Stimulated activated CD8-positive, alpha-beta memory T cell treated with anti-CD3 and anti-CD28 coated beads, Interleukin-15, amount 100 ng/mL, for 1 hour (primary cell): ENCODE results near the gene ITGB3.
A peak's percentile ranks its signal among the peaks of the same experiment; 100 is the strongest.

Source experiments
- DNase-seq: peaks from one replicate; pipeline ENCODE4 v3.0.0-alpha.2; 2020; ENCODE audit warnings: low read depth

ITGB3 gene

DNA sequence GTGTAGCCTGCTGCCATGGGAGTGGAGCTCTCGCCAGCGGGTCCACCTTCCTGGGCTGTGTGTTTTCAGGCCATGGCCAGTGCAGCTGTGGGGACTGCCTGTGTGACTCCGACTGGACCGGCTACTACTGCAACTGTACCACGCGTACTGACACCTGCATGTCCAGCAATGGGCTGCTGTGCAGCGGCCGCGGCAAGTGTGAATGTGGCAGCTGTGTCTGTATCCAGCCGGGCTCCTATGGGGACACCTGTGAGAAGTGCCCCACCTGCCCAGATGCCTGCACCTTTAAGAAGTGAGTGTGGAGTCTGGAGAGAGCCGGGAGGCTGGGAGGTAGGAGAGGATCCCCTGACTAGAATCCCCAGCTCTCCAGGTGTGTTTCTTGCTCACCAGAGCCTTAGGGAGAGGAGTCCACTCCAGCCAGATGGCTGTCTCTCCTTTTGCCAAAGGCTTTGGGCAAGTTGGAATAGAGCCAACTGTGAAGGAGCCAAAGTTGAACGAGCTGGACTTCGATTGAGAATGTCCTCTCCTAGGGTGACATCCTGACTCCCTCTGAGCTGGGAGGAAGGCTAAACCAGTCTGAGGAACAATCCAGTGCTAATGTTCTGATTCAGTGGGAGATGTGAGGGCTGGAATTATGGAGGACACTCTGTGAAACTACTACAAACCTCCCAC lies 45.7 kb downstream of the ITGB3 start:
- DNase-seq: no peak

DNA sequence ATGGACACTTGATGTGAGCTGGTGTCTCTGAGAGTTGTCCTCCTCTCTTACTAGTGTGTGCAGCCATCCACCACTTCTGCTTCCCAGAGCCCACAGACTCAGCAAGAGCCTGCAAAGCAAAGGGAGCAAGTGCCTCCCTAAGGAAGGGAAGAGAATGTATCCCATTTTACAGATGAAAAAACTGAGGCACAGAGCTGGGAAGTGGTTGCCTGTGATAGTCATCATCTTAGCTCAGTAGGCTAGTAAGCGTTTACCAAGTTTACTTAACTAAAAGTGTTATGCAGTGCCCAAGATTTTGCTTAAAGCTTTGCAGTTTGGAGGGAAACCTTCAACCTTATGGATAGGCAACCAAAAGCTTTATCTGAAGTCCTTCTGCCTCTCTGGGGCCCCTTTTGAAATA lies 47.1 kb downstream of the ITGB3 start:
- DNase-seq: no peak

DNA sequence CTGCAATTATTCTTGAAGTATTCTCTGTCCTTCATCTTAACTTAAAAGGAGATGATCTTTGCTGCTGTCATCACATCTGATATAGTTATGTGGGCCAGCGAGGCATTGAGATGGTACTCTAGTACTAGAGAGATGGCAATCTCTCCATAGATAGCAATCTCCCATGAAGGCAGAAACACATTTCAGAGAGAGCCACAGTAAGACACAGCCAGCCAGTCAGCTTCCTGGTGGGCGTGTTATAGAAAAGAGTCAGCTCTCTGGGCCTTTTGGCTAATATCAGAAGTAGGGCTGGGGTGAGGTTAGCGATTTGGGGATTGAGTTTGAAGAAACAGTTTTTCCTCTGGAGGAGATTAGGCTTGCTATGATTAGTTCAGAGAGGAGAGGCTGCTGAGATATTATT lies 47.5 kb downstream of the ITGB3 start:
- no peak for DNase-seq

DNA sequence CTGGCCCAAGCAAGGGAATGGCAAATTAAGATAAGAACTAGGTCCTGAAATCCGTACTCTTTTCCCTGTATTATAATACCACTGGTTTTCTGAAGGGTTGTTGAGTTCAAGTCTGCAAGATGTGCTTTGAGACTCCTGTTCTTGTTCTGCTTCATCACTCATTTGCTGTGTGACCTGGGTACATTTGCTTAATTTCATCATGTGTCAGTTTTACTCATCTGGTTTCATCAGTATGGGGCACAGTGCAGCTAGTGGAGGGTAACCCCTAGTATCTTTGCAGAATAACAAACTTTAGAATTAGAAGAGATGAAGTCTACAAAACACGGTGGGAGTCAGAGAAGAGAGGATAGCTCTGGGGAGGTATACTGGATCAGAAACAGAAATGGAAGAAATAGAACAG lies 48.2 kb downstream of the ITGB3 start:
- no peak for DNase-seq

- DNase-seq: no peak
Measured at GRCh38 chr17:47304186-47304585, 50.6 kb downstream of the ITGB3 start.

DNA sequence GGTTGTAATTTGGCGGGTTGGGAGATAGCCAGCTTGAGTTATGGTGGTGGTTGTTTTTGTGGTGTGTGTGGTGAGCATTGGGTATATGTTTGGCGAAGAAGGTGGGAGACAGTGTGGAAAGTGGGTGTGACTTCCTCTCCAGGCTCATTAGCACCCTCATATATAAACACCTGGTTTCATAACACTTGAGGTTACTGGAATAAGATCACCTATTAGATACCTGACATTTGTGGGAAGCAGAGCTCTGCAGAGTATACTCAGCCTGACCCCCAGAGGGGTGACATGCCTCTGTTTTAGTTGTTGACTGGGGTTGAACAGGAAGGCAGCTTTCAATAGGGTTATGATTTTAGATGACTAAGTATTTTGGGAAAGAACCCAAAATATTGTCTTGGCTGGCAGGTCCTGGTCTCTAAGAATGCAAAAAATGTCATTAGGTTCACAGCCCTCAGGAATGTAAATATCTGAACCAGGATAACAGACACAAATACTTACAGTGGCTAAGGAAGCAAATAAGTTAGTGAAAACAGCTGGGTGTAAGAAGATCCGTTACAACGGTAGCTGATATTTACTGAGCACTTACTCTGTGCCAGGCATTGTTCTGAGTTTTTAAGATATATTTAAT lies 51.8 kb downstream of the ITGB3 start:
- no peak for DNase-seq

GRCh38 chr17:47310186-47310733 lies 56.6 kb downstream of the ITGB3 start:
- DNase-seq: no peak

- DNase-seq: no peak
Measured at GRCh38 chr17:47311420-47311819, 57.8 kb downstream of the ITGB3 start.

- DNase-seq: no peak
Measured at GRCh38 chr17:47315451-47316266, 62.0 kb downstream of the ITGB3 start.

GRCh38 chr17:47316311-47316710 lies 62.7 kb downstream of the ITGB3 start:
- no peak for DNase-seq

- no peak for DNase-seq
Measured at GRCh38 chr17:47317119-47317518, 63.5 kb downstream of the ITGB3 start.

- DNase-seq: no peak
Measured at GRCh38 chr17:47318197-47318918, 64.7 kb downstream of the ITGB3 start.

DNA sequence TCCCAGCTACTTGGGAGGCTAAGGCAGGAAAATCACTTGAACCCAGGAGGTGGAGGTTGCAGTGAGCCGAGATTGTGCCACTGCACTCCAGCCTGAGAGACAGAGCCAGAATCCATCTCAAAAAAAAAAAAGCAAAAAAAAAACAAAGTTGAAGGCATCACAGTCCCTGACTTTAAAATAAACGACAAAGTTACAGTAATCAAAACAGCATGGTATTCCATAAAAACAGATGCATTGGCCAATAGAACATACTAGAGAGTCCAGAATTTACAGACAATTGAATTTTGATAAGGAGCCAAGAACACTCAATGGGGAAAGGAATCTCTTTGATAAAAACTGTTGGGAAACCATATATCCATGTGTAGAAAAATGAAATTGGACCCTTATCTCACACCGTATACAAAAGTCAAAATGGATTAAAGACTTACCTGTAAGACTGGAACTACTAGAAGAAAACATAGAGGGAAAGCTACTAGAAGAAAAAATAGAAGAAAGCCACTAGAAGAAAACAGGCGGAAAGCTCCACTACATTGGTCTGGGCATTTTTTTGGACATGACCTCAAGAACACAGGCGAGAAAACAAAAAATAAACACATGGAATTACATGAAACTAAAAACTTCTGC lies 67.4 kb downstream of the ITGB3 start:
- DNase-seq: no peak

GRCh38 chr17:47323382-47324223 lies 70.0 kb downstream of the ITGB3 start, which contains the start of gene EFCAB13:
EFCAB13 (plus strand) TSS chr17:47323955; CDS start chr17:47328354, 4,399 bp downstream.
- DNase-seq: peak; percentile 60

DNA sequence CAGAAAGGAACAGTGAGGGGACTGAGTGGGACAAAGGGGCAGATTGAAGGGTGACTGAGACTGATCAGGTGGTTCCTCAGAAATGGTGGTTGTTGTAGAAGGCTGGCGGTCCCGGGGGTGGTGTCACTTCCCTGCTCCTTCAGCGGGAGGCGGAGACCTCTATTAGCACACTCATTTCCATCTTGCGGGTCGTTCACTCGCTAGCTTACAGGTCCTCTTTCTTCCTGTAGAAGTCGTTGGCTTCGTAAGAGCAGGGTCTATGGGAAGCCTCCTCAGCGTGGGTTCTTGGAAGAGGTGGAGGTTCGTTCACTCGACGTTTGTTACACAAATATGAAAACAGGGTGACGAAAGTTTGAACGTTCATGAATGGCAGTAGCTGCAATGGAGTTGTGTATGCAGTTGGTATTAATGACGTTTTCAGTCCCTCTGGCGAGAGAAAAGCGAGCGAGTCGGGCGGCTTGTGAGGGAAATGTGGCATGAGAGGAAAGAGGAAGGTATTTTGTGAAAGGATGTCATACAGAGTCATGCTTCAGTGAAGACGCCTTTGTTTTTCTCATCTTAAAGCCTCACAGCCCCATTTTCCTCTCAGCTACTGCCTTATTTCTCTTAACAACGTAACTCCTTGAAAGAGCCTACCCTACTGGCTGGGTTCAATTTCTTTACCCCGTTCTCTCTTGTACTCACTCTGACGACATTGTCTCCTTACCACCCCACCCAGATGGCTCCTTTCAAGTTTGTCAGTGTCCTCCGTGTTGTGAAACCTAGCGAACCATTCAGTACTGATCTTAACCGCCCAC lies 70.8 kb downstream of the ITGB3 start:
- DNase-seq: peak; percentile 19

DNA sequence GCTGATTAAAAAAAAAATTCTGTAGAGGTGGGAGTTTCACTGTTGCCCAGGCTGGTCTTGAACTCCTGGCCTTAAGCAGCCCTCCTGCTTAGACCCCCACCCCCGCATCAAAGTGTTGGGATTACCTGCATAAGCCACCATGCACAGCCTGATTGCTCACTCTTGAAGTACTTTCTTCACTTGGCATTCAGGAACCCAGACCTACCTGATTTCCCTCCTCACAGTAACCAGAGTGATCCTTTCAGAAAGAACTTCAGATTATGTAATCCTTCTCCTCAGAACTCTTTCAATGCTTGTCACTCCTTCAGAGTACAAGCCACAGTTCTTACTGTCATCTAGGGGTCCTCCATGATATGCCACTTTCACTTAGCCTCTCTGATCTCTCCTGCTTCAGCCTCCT lies 71.5 kb downstream of the ITGB3 start:
- DNase-seq: no peak

GRCh38 chr17:47330548-47330947 lies 76.9 kb downstream of the ITGB3 start:
- no peak for DNase-seq

DNA sequence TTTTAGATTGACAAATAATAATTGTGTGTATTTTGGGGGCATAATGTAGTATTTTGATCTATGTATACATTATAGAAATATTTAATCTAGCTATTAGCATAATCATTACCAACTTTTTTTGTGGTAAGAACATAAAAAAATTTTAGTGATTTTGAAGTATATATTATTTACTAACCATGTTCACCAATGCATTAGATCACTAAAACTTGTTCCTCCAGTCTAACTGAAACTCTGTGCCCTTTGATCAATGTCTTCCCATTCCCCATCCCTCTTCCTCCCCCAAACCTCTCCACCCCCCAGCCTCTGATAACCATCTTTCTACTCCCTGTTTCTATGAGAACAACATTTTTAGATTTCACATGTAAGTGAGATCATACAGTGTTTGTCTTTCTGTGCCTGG lies 78.7 kb downstream of the ITGB3 start:
- DNase-seq: no peak

GRCh38 chr17:47335101-47335936 lies 81.7 kb downstream of the ITGB3 start:
- DNase-seq: no peak
